SU-DHL-6 (cell line): ENCODE results near the gene ARHGAP26.

Experiments
- H2AFZ ChIP-seq: fragments of 200-600 bp; sonication (generic); 2 replicates; pipeline ENCODE4 v1.6.1; 2014; ENCODE audit warnings: low read depth, mild to moderate bottlenecking, moderate library complexity, mixed read lengths, antibody characterized with exemption, low read length; ENCODE audit not compliant: severe bottlenecking
- H3F3A ChIP-seq: fragments of 200-600 bp; shearing (Covaris generic); 2 replicates; pipeline ENCODE4 v1.6.0; 2016; ENCODE audit warnings: antibody characterized with exemption, mild to moderate bottlenecking; ENCODE audit not compliant: insufficient read depth
- H3K27ac ChIP-seq: fragments of 200-600 bp; sonication (generic); 2 replicates; pipeline ENCODE4 v1.5.1; 2016; ENCODE audit warnings: low read depth, mild to moderate bottlenecking, low read length, moderate library complexity, mixed read lengths
- H3K27me3 ChIP-seq: fragments of 200-600 bp; sonication (generic), shearing (Covaris generic); 2 replicates; pipeline ENCODE4 v1.6.0; 2014; ENCODE audit warnings: mild to moderate bottlenecking, low read length
- H3K36me3 ChIP-seq: fragments of 200-600 bp; sonication (generic); 2 replicates; pipeline ENCODE4 v1.6.1; 2014; ENCODE audit warnings: mild to moderate bottlenecking, low read length, mixed read lengths
- H3K4me2 ChIP-seq: fragments of 300-600, 200-600 bp; shearing (Covaris generic), sonication (generic); 2 replicates; pipeline ENCODE4 v1.6.0; 2014; ENCODE audit warnings: low read length, low read depth, mild to moderate bottlenecking; ENCODE audit not compliant: poor library complexity, severe bottlenecking
- H3K4me3 ChIP-seq: fragments of 200-600 bp; sonication (generic); 2 replicates; pipeline ENCODE4 v1.5.1; 2014; ENCODE audit warnings: antibody characterized with exemption, low read length, mild to moderate bottlenecking, mixed read lengths; ENCODE audit not compliant: insufficient read depth, poor library complexity, severe bottlenecking
- H3K79me2 ChIP-seq: fragments of 200-600 bp; sonication (generic); 2 replicates; pipeline ENCODE4 v1.6.1; 2014; ENCODE audit warnings: mild to moderate bottlenecking, low read length, moderate library complexity; ENCODE audit not compliant: insufficient read depth
- H3K9ac ChIP-seq: fragments of 200-600 bp; sonication (generic); 2 replicates; pipeline ENCODE4 v1.7.0; 2014; ENCODE audit warnings: mild to moderate bottlenecking, low read length
- H3K9me2 ChIP-seq: fragments of 200-600 bp; sonication (generic); replicated peaks from 2 replicates; pipeline ENCODE4 v1.6.1; 2014; ENCODE audit warnings: low read length; ENCODE audit not compliant: insufficient read depth
- H3K9me3 ChIP-seq: fragments of 200-600 bp; sonication (generic); 2 replicates; pipeline ENCODE4 v1.6.1; 2014; ENCODE audit warnings: low read length, mixed read lengths; ENCODE audit not compliant: insufficient read depth
- H4K20me1 ChIP-seq: fragments of 200-600 bp; sonication (generic); 2 replicates; pipeline ENCODE4 v1.6.1; 2014; ENCODE audit warnings: low read depth, mild to moderate bottlenecking, antibody characterized with exemption, low read length, moderate library complexity, mixed read lengths
- EZH2phosphoT487 ChIP-seq: fragments of 200-600 bp; sonication (generic), shearing (Covaris generic); conservative IDR thresholded peaks from 2 replicates; pipeline ENCODE4 v1.6.1; 2018; ENCODE audit warnings: mild to moderate bottlenecking, antibody characterized with exemption, low read length, moderate library complexity, mixed read lengths
- TF ChIP-seq, protein P1 (sequence below): fragments of 200-600 bp; sonication (generic); IDR thresholded peaks from one replicate; pipeline ENCODE4 v1.5.1; 2017; ENCODE audit warnings: antibody characterized with exemption, mild to moderate bottlenecking, low read length, moderate library complexity; ENCODE audit not compliant: insufficient read depth, poor library complexity, severe bottlenecking

The ARHGAP26 gene

GRCh38 chr5:143145243-143146160 lies 375.3 kb downstream of the ARHGAP26 start:
- H3F3A ChIP-seq: no peaks in the 10 kb centered on the region
- no peaks in the 10 kb centered on the region for H3K9me3 ChIP-seq
- H2AFZ ChIP-seq: no peak overlapping the region
- H3K4me2 ChIP-seq: no peak overlapping the region
- H3K9ac ChIP-seq: no peak overlapping the region
- H3K27me3 ChIP-seq: no peaks in the 10 kb centered on the region
- H3K79me2 ChIP-seq: no peaks in the 10 kb centered on the region
- no peak for TF ChIP-seq EZH2phosphoT487
- TF ChIP-seq, protein P1, sequence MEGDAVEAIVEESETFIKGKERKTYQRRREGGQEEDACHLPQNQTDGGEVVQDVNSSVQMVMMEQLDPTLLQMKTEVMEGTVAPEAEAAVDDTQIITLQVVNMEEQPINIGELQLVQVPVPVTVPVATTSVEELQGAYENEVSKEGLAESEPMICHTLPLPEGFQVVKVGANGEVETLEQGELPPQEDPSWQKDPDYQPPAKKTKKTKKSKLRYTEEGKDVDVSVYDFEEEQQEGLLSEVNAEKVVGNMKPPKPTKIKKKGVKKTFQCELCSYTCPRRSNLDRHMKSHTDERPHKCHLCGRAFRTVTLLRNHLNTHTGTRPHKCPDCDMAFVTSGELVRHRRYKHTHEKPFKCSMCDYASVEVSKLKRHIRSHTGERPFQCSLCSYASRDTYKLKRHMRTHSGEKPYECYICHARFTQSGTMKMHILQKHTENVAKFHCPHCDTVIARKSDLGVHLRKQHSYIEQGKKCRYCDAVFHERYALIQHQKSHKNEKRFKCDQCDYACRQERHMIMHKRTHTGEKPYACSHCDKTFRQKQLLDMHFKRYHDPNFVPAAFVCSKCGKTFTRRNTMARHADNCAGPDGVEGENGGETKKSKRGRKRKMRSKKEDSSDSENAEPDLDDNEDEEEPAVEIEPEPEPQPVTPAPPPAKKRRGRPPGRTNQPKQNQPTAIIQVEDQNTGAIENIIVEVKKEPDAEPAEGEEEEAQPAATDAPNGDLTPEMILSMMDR: no peak
- no peaks in the 10 kb centered on the region for H3K9me2 ChIP-seq
- no peak overlapping the region for H3K4me3 ChIP-seq
- H3K27ac ChIP-seq: no peak overlapping the region
- no peaks in the 10 kb centered on the region for H4K20me1 ChIP-seq
- H3K36me3 ChIP-seq: no peaks in the 10 kb centered on the region

DNA sequence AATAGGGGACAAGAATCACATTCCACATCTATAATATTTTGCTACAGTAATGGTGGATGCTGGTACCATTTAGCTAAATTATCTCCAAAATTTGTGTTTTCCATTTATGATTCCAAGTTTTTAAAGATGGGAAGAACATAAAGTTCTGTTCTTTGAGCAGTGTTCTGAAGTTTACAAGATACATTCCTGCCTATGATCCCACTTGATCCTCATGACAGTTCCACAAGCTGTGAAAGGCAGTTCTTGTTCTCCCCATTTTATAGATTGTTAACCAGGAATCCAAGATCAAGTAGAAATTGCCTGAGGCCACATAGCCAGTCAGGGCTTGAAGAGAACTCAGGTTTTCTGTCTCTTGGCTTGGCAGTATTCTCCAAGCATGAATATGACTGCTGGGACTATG lies 376.0 kb downstream of the ARHGAP26 start:
- no peaks in the 10 kb centered on the region for H3K9me3 ChIP-seq
- no peak overlapping the region for H3K27ac ChIP-seq
- H3K27me3 ChIP-seq: no peaks in the 10 kb centered on the region
- H3K36me3 ChIP-seq: no peaks in the 10 kb centered on the region
- TF ChIP-seq, protein P1: no peak
- no peak for TF ChIP-seq EZH2phosphoT487
- no peak overlapping the region for H3K4me3 ChIP-seq
- no peaks in the 10 kb centered on the region for H3K79me2 ChIP-seq
- H3F3A ChIP-seq: no peaks in the 10 kb centered on the region
- no peaks in the 10 kb centered on the region for H3K9me2 ChIP-seq
- no peak overlapping the region for H3K4me2 ChIP-seq
- H4K20me1 ChIP-seq: no peaks in the 10 kb centered on the region
- H3K9ac ChIP-seq: no peak overlapping the region
- H2AFZ ChIP-seq: no peak overlapping the region

DNA sequence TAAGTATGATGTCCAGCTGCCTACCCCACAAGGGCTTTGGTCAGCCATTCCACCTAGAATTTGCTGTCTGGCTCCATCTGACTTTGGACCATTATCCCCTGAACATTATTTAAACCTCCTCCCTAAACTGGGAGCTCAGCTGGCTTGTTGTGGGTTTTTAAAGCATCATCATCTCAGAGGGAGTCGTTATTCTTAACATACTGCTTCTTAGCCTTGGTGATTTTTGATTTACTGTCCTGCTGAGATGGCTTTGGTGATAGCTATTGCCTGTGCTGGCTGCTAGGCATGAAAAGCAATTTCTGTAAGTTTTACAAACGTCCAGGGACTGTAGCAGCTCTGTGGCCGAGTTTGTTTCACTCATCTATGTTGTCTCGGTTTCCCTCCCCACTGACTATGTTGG lies 377.2 kb downstream of the ARHGAP26 start:
- Histone ChIP-seq H3F3A (no peaks in the 10 kb centered on the region), H3K36me3 (no peaks in the 10 kb centered on the region), H4K20me1 (no peaks in the 10 kb centered on the region), H3K27me3 (no peaks in the 10 kb centered on the region), H3K9me3 (no peaks in the 10 kb centered on the region), H3K27ac (no peak overlapping the region), H3K9ac (no peak overlapping the region), H3K79me2 (no peaks in the 10 kb centered on the region), H2AFZ (no peak overlapping the region), H3K4me3 (no peak overlapping the region), H3K4me2 (no peak overlapping the region), H3K9me2 (no peaks in the 10 kb centered on the region)
- no peak for TF ChIP-seq EZH2phosphoT487

DNA sequence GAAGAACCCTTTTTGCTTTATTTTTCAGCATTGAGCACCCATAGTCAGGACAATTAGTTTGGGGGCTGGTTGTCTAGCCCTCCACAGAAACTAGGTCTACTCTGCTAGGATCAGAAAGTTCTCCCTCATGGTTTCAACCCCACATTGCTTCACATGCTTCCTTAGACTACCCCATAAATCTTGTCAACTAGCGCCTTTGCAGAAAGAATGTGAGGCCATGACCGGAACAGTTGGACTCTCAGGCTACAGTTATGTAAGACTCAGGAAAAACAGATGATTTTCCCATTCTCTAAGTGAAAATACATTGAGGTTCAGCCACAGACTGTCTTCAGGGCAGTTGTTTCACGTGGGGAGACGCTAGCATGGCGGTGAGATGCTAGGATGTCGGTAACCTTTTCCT lies 377.7 kb downstream of the ARHGAP26 start:
- H2AFZ ChIP-seq: no peak overlapping the region
- H3K4me2 ChIP-seq: no peak overlapping the region
- H3K4me3 ChIP-seq: no peak overlapping the region
- no peaks in the 10 kb centered on the region for H3F3A ChIP-seq
- H3K36me3 ChIP-seq: no peaks in the 10 kb centered on the region
- H3K9me3 ChIP-seq: no peaks in the 10 kb centered on the region
- TF ChIP-seq, protein P1: no peak
- TF ChIP-seq EZH2phosphoT487: no peak
- H3K27me3 ChIP-seq: no peaks in the 10 kb centered on the region
- H3K9ac ChIP-seq: no peak overlapping the region
- H3K27ac ChIP-seq: no peak overlapping the region
- H3K79me2 ChIP-seq: no peaks in the 10 kb centered on the region
- H4K20me1 ChIP-seq: no peaks in the 10 kb centered on the region
- H3K9me2 ChIP-seq: no peaks in the 10 kb centered on the region
